H9 (cell line): Measurements from ENCODE around the gene BTN1A1. TPM values are rescaled to one million over a fixed set of nuclear protein-coding genes. Genes with fewer than 3 reads are reported as not detected.

Experiments used
- DNase-seq: peaks from one replicate; pipeline ENCODE4 v3.0.0-alpha.2; 2017
- H2AFZ ChIP-seq: one replicate; pipeline ENCODE4 v1.6.1; 2013; ENCODE audit warnings: mild to moderate bottlenecking, low read length, control low read depth, moderate library complexity
- H2AK5ac ChIP-seq: 2 replicates; pipeline ENCODE4 v1.6.1; 2013; ENCODE audit warnings: low read length, control low read depth, mixed read lengths; ENCODE audit not compliant: insufficient read length
- H2BK120ac ChIP-seq: one replicate; pipeline ENCODE4 v1.6.1; 2013; ENCODE audit warnings: low read depth, mild to moderate bottlenecking, low read length, control low read depth, inconsistent platforms; ENCODE audit not compliant: poor library complexity, severe bottlenecking
- H2BK12ac ChIP-seq: 2 replicates; pipeline ENCODE4 v1.6.1; 2013; ENCODE audit warnings: low read length, control low read depth, mixed read lengths, low read depth; ENCODE audit not compliant: insufficient read length
- H2BK15ac ChIP-seq: 2 replicates; pipeline ENCODE4 v1.6.1; 2013; ENCODE audit warnings: low read depth, low read length, control low read depth
- H2BK20ac ChIP-seq: one replicate; pipeline ENCODE4 v1.6.1; 2013; ENCODE audit warnings: low read depth, mild to moderate bottlenecking, low read length, control low read depth, inconsistent platforms; ENCODE audit not compliant: poor library complexity, severe bottlenecking
- H2BK5ac ChIP-seq: 2 replicates; pipeline ENCODE4 v1.6.1; 2013; ENCODE audit warnings: low read length, control low read depth, mixed read lengths; ENCODE audit not compliant: insufficient read length
- H3K14ac ChIP-seq: 2 replicates; pipeline ENCODE4 v1.6.1; 2013; ENCODE audit warnings: low read length, control low read depth; ENCODE audit not compliant: insufficient read depth
- H3K18ac ChIP-seq: 2 replicates; pipeline ENCODE4 v1.6.1; 2013; ENCODE audit warnings: low read depth, mild to moderate bottlenecking, mixed read lengths, low read length, control low read depth; ENCODE audit not compliant: insufficient read length
- H3K23ac ChIP-seq: 2 replicates; pipeline ENCODE4 v1.6.1; 2013; ENCODE audit warnings: low read length, control low read depth, mixed read lengths, low read depth; ENCODE audit not compliant: insufficient read length
- H3K23me2 ChIP-seq: 2 replicates; pipeline ENCODE4 v1.6.1; 2013; ENCODE audit warnings: low read depth, mild to moderate bottlenecking, mixed read lengths, low read length, control low read depth; ENCODE audit not compliant: insufficient read length, poor library complexity, severe bottlenecking
- H3K27ac ChIP-seq: 2 replicates; pipeline ENCODE4 v1.5.1; 2013; ENCODE audit warnings: low read length, control low read depth, mixed read lengths, low read depth; ENCODE audit not compliant: insufficient read length
- H3K27me3 ChIP-seq: 2 replicates; pipeline ENCODE4 v1.6.1; 2013; ENCODE audit warnings: low read length, control low read depth, inconsistent platforms; ENCODE audit not compliant: insufficient read depth
- H3K4ac ChIP-seq: 2 replicates; pipeline ENCODE4 v1.6.1; 2013; ENCODE audit warnings: low read depth, mild to moderate bottlenecking, control low read depth, inconsistent platforms, low read length, moderate library complexity
- H3K4me1 ChIP-seq: 2 replicates; pipeline ENCODE4 v1.6.1; 2013; ENCODE audit warnings: low read length, control low read depth, inconsistent platforms; ENCODE audit not compliant: insufficient read depth
- H3K4me2 ChIP-seq: 2 replicates; pipeline ENCODE4 v1.6.1; 2013; ENCODE audit warnings: low read length, control low read depth, mixed read lengths; ENCODE audit not compliant: insufficient read length, insufficient read depth
- H3K56ac ChIP-seq: 2 replicates; pipeline ENCODE4 v1.6.1; 2013; ENCODE audit warnings: low read depth, mild to moderate bottlenecking, mixed read lengths, low read length, control low read depth; ENCODE audit not compliant: insufficient read length
- H3K79me1 ChIP-seq: 2 replicates; pipeline ENCODE4 v1.6.1; 2013; ENCODE audit warnings: low read depth, mild to moderate bottlenecking, moderate library complexity, low read length, control low read depth, inconsistent platforms; ENCODE audit not compliant: insufficient read depth, poor library complexity, severe bottlenecking
- H3K79me2 ChIP-seq: 2 replicates; pipeline ENCODE4 v1.6.1; 2013; ENCODE audit warnings: low read length, control low read depth, inconsistent platforms; ENCODE audit not compliant: insufficient read depth
- H3K9ac ChIP-seq: 2 replicates; pipeline ENCODE4 v1.6.1; 2013; ENCODE audit warnings: low read length, control low read depth, mixed read lengths; ENCODE audit not compliant: insufficient read length; ENCODE audit errors: extremely low read depth
- H3K9me3 ChIP-seq: one replicate; pipeline ENCODE4 v1.6.1; 2013; ENCODE audit warnings: low read depth, low read length, inconsistent platforms; ENCODE audit not compliant: control insufficient read depth
- H3T11ph ChIP-seq: one replicate; pipeline ENCODE4 v1.6.1; 2013; ENCODE audit warnings: mild to moderate bottlenecking, low read length, control low read depth, inconsistent platforms
- H4K20me1 ChIP-seq: one replicate; pipeline ENCODE4 v1.6.1; 2013; ENCODE audit not compliant: control insufficient read depth, insufficient read length, insufficient read depth
- H4K5ac ChIP-seq: 2 replicates; pipeline ENCODE4 v1.6.1; 2013; ENCODE audit warnings: low read depth, mild to moderate bottlenecking, mixed read lengths, low read length, control low read depth; ENCODE audit not compliant: insufficient read length
- H4K8ac ChIP-seq: replicated peaks from 2 replicates; pipeline ENCODE4 v1.6.1; 2013; ENCODE audit warnings: low read length, control low read depth, mixed read lengths, low read depth; ENCODE audit not compliant: insufficient read length
- H4K91ac ChIP-seq: 2 replicates; pipeline ENCODE4 v1.6.1; 2013; ENCODE audit warnings: low read depth, mild to moderate bottlenecking, moderate library complexity, mixed read lengths, low read length, control low read depth; ENCODE audit not compliant: insufficient read length
- H3K27ac Mint-ChIP-seq, 3 experiments: 2 replicates in 2 of 3; 3 replicates in 1 of 3; pipeline ENCODE4 v1.8.0; 2020 to 2021; ENCODE audit warnings: mixed read lengths in 3 of 3, mild to moderate bottlenecking in 1 of 3, moderate library complexity in 1 of 3
- H3K27me3 Mint-ChIP-seq: 2 replicates; pipeline ENCODE4 v1.8.0; 2021; ENCODE audit warnings: low read depth, mild to moderate bottlenecking, moderate library complexity, mixed read lengths
- H3K36me3 Mint-ChIP-seq, 3 experiments: 2 replicates in 2 of 3; 3 replicates in 1 of 3; pipeline ENCODE4 v1.8.0; 2020 to 2021; ENCODE audit warnings: low read depth in 3 of 3, mixed read lengths in 3 of 3; ENCODE audit not compliant: insufficient read depth in 1 of 3
- H3K4me1 Mint-ChIP-seq, 2 experiments: 2 replicates each; pipeline ENCODE4 v1.8.0; 2020; ENCODE audit warnings: mixed read lengths in 2 of 2
- H3K4me3 Mint-ChIP-seq, 2 experiments: 2 replicates in 1 of 2; 3 replicates in 1 of 2; pipeline ENCODE4 v1.8.0; 2020 to 2021; ENCODE audit warnings: mild to moderate bottlenecking in 2 of 2, mixed read lengths in 2 of 2, moderate library complexity in 1 of 2
- H3K9me3 Mint-ChIP-seq, 2 experiments: 2 replicates in 1 of 2; 3 replicates in 1 of 2; pipeline ENCODE4 v1.8.0; 2020; ENCODE audit warnings: mild to moderate bottlenecking in 2 of 2, mixed read lengths in 2 of 2, moderate library complexity in 1 of 2
- WGBS: extraction: QIAGEN DNeasy Blood & Tissue Kit; methylation state at CpG from one replicate; pipeline ENCODE4 v1.1.7; 2013; ENCODE audit warnings: missing lambda C conversion rate, low lambda C conversion rate, mixed read lengths; ENCODE audit not compliant: insufficient read length; ENCODE audit errors: extremely low coverage; 5-methylcytosine and 5-hydroxymethylcytosine counted together
- total RNA-seq: library from RNA; stranded (reverse); gene quantifications from 2 replicates; pipeline ENCODE4 v1.2.1, GENCODE V29; 2021
- TF ChIP-seq, protein P1 (sequence below): fragments of 200-600 bp; sonication (generic); conservative IDR thresholded peaks from 3 replicates; pipeline ENCODE4 v1.8.0; 2021; ENCODE audit warnings: antibody characterized with exemption, mild to moderate bottlenecking

BTN1A1 gene
- total RNA-seq, 1 experiment from 2014 or later = 0.15 TPM

DNA sequence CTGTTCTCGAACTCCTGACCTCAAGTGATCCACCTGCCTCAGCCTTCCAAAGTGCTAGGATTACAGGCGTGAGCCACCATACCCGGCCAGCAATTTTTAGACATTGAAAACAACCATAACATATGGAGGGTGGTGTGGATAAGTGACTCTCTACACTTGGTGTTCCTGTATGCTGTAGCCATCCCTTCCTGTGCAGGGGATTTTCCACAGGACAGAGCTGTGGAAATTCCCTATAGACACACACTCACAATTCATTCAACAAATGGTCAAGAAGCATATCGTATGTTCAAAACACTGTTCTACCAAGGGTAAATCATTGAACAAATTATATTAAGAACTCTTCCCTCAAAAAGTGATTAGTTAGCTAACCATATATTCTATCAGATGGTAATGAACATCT lies 36.1 kb upstream of the BTN1A1 start:
- H2AK5ac ChIP-seq = no peak overlapping the region
- H3K23ac ChIP-seq = no peak overlapping the region
- H2BK12ac ChIP-seq = no peak overlapping the region
- H3K27me3 ChIP-seq = no peaks in the 10 kb centered on the region
- no peaks in the 10 kb centered on the region for H4K20me1 ChIP-seq
- no peaks in the 10 kb centered on the region for H3K9me3 ChIP-seq
- H4K8ac ChIP-seq = no peak overlapping the region
- H3K4me1 ChIP-seq = no peaks in the 10 kb centered on the region; the same call in 1 of the 2 replicates
- H3K36me3 Mint-ChIP-seq = peaks cover 72 to 91% (median 90%) of the 10 kb centered on the region in 3 experiments
- no peak overlapping the region for H3K27ac Mint-ChIP-seq
- H3K4ac ChIP-seq = no peak overlapping the region
- no peak for DNase-seq
- TF ChIP-seq, protein P1, sequence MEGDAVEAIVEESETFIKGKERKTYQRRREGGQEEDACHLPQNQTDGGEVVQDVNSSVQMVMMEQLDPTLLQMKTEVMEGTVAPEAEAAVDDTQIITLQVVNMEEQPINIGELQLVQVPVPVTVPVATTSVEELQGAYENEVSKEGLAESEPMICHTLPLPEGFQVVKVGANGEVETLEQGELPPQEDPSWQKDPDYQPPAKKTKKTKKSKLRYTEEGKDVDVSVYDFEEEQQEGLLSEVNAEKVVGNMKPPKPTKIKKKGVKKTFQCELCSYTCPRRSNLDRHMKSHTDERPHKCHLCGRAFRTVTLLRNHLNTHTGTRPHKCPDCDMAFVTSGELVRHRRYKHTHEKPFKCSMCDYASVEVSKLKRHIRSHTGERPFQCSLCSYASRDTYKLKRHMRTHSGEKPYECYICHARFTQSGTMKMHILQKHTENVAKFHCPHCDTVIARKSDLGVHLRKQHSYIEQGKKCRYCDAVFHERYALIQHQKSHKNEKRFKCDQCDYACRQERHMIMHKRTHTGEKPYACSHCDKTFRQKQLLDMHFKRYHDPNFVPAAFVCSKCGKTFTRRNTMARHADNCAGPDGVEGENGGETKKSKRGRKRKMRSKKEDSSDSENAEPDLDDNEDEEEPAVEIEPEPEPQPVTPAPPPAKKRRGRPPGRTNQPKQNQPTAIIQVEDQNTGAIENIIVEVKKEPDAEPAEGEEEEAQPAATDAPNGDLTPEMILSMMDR = no peak
- H3T11ph ChIP-seq = no peak overlapping the region
- H2BK120ac ChIP-seq = no peak overlapping the region
- no peaks in the 10 kb centered on the region; a peak in 1 of 5 replicates for H3K9me3 Mint-ChIP-seq
- H2BK15ac ChIP-seq = no peak overlapping the region
- H3K79me2 ChIP-seq = no peaks in the 10 kb centered on the region
- H3K27me3 Mint-ChIP-seq = peaks cover 1% of the 10 kb centered on the region; the same call in 1 of the 2 replicates
- H3K4me1 Mint-ChIP-seq = peaks cover 2 to 5% of the 10 kb centered on the region in 2 experiments
- no peak overlapping the region for H2BK5ac ChIP-seq
- H3K23me2 ChIP-seq = no peaks in the 10 kb centered on the region
- H2BK20ac ChIP-seq = no peak overlapping the region
- no peak overlapping the region for H2AFZ ChIP-seq
- no peak overlapping the region for H3K14ac ChIP-seq
- no peak overlapping the region for H3K56ac ChIP-seq
- H3K27ac ChIP-seq = no peak overlapping the region
- H4K5ac ChIP-seq = no peak overlapping the region
- H3K18ac ChIP-seq = no peak overlapping the region
- whole genome bisulfite sequencing = no CpG with 5 or more reads among the region's 4 CpGs
- no peak overlapping the region for H3K4me3 Mint-ChIP-seq
- no peak overlapping the region for H4K91ac ChIP-seq
- H3K9ac ChIP-seq = no peak overlapping the region
- no peaks in the 10 kb centered on the region for H3K79me1 ChIP-seq
- no peak overlapping the region for H3K4me2 ChIP-seq
